Loucy (cell line): ENCODE results near the gene CIDEA.

Experiments
- EZH2phosphoT487 ChIP-seq: fragments of 200-600 bp; IDR thresholded peaks from 2 replicates; pipeline ENCODE4 v1.6.1; 2018; ENCODE audit warnings: antibody characterized with exemption, mild to moderate bottlenecking, moderate library complexity, borderline replicate concordance
- TF ChIP-seq, protein P1 (sequence below): fragments of 200-600 bp; sonication (generic); conservative IDR thresholded peaks from 2 replicates; pipeline ENCODE4 v1.5.1; 2014; ENCODE audit warnings: mild to moderate bottlenecking, antibody characterized with exemption, low read length

DNA sequence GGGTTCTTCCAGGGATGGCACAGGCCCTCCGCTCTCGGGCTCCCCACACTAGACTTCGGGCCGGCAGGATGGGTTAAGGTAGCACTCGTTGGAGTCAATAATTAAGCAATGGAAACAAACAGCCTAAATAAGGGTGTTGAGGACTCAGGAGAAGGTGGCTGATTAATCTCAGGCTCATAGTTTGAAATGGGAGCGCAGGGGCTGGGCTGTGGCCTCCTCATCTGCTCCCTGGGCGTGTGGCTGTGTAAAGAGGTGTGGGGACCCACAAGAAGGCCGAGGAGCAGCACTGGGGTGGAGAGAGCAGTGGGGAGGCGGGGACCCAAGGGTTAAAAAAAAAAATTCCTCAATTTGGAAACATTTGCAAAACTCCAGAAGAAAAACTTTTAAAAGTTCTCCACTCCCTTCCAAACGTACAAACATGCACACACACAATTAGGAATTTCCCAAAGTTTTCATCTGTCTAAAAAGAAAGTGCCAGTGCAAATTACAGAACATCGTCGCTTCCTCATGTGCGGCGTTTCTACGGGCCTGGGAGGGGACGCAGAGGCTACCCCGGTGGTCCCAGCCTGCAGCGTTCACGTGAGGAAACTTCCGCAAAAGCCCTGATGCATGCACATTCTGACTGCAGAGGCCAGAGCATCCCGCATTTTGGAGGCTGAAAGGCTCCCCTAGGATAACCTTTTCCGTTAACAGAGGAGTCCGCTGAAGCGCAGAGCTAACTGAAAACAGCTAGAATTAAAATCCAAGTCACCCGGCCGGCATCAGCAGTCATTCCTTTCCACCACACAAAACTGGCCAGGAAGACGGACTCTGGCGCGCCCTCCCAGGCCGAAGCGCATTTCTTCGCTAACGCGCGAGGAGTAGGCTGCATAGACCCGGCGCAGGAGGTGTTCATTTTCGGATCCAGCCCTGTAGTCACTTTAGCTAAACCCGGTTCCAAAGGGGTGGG is 52.9 kb downstream of the CIDEA start:
- TF ChIP-seq, protein P1, sequence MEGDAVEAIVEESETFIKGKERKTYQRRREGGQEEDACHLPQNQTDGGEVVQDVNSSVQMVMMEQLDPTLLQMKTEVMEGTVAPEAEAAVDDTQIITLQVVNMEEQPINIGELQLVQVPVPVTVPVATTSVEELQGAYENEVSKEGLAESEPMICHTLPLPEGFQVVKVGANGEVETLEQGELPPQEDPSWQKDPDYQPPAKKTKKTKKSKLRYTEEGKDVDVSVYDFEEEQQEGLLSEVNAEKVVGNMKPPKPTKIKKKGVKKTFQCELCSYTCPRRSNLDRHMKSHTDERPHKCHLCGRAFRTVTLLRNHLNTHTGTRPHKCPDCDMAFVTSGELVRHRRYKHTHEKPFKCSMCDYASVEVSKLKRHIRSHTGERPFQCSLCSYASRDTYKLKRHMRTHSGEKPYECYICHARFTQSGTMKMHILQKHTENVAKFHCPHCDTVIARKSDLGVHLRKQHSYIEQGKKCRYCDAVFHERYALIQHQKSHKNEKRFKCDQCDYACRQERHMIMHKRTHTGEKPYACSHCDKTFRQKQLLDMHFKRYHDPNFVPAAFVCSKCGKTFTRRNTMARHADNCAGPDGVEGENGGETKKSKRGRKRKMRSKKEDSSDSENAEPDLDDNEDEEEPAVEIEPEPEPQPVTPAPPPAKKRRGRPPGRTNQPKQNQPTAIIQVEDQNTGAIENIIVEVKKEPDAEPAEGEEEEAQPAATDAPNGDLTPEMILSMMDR = no peak
- TF ChIP-seq EZH2phosphoT487 = no peak
